HepG2 (cell line): ENCODE measurements around the gene F12. TPM values are rescaled to one million over a fixed set of nuclear protein-coding genes. Genes with fewer than 3 reads are reported as not detected.
A peak's percentile ranks its signal among the peaks of the same experiment; 100 is the strongest.

Experiments used
- AFF4 ChIP-seq: sonication (generic); formaldehyde crosslinking; IDR thresholded peaks from 2 replicates; pipeline ENCODE4 v1.4.0; 2020; ENCODE audit warnings: missing genetic modification reagents
- ARNT2 ChIP-seq: sonication (generic); formaldehyde crosslinking; IDR thresholded peaks from 2 replicates; pipeline ENCODE4 v1.8.0; 2022; ENCODE audit warnings: mild to moderate bottlenecking, low read depth, missing genetic modification reagents, moderate library complexity
- CENPBD1 ChIP-seq: sonication (generic); formaldehyde crosslinking; IDR thresholded peaks from 2 replicates; pipeline ENCODE4 v1.8.0; 2022; ENCODE audit warnings: missing genetic modification reagents, low read depth, mild to moderate bottlenecking, borderline replicate concordance
- CENPX ChIP-seq: sonication (generic); formaldehyde crosslinking; IDR thresholded peaks from 2 replicates; pipeline ENCODE4 v1.9.0; 2021; ENCODE audit warnings: mild to moderate bottlenecking, missing genetic modification reagents, moderate library complexity
- DR1 ChIP-seq: sonication (generic); formaldehyde crosslinking; IDR thresholded peaks from 2 replicates; pipeline ENCODE4 v1.8.0; 2021; ENCODE audit warnings: mild to moderate bottlenecking, missing genetic modification reagents, inconsistent platforms
- ERF ChIP-seq: IDR thresholded peaks from 2 replicates; pipeline ENCODE4 v1.6.1; 2018; ENCODE audit warnings: missing biosample characterization, missing genetic modification reagents
- EZH2 ChIP-seq: conservative IDR thresholded peaks from 2 replicates; pipeline ENCODE4 v1.6.1; 2012; ENCODE audit warnings: mild to moderate bottlenecking, low read depth, low read length, moderate library complexity
- FOXK2 ChIP-seq: fragments of 450-650 bp; IDR thresholded peaks from 2 replicates; pipeline ENCODE4 v1.6.1; 2016
- FOXO1 ChIP-seq: sonication (generic); formaldehyde crosslinking; IDR thresholded peaks from 2 replicates; pipeline ENCODE4 v1.4.0; 2020; ENCODE audit warnings: missing genetic modification reagents
- GATAD2A ChIP-seq: IDR thresholded peaks from 2 replicates; pipeline ENCODE4 v1.6.1; 2016
- KLF11 ChIP-seq: IDR thresholded peaks from 2 replicates; pipeline ENCODE4 v1.6.1; 2016; ENCODE audit warnings: missing compliant biosample characterization
- KLF9 ChIP-seq: IDR thresholded peaks from 2 replicates; pipeline ENCODE4 v1.6.1; 2016; ENCODE audit warnings: low read depth
- NFE2L1 ChIP-seq: sonication (generic); formaldehyde crosslinking; IDR thresholded peaks from 2 replicates; pipeline ENCODE4 v1.4.0; 2020; ENCODE audit warnings: missing genetic modification reagents, mild to moderate bottlenecking, borderline replicate concordance
- RORA ChIP-seq: sonication (generic); formaldehyde crosslinking; IDR thresholded peaks from 2 replicates; pipeline ENCODE4 v1.5.0; 2020; ENCODE audit warnings: mild to moderate bottlenecking, missing genetic modification reagents, moderate library complexity
- SMC3 ChIP-seq: IDR thresholded peaks from 2 replicates; pipeline ENCODE4 v1.6.1; 2011; ENCODE audit warnings: low read length, improper control_type of control experiment
- SP140L ChIP-seq: sonication (generic); formaldehyde crosslinking; IDR thresholded peaks from 2 replicates; pipeline ENCODE4 v1.4.0; 2020; ENCODE audit warnings: missing genetic modification reagents, borderline replicate concordance
- SRSF4 ChIP-seq: fragments of 200-400 bp; formaldehyde crosslinking; IDR thresholded peaks from one replicate; pipeline ENCODE4 v1.6.1; 2018; ENCODE audit warnings: mild to moderate bottlenecking, low read depth, low read length, moderate library complexity; ENCODE audit not compliant: poor library complexity, severe bottlenecking
- TFDP2 ChIP-seq: sonication (generic); formaldehyde crosslinking; IDR thresholded peaks from 2 replicates; pipeline ENCODE4 v1.4.0; 2020; ENCODE audit warnings: missing genetic modification reagents
- THAP11 ChIP-seq: IDR thresholded peaks from 2 replicates; pipeline ENCODE4 v1.6.1; 2016; ENCODE audit warnings: missing biosample characterization, missing genetic modification reagents
- ZNF17 ChIP-seq: sonication (generic); formaldehyde crosslinking; IDR thresholded peaks from 2 replicates; pipeline ENCODE4 v1.5.0; 2020; ENCODE audit warnings: mild to moderate bottlenecking, missing genetic modification reagents
- ZNF205 ChIP-seq: IDR thresholded peaks from 2 replicates; pipeline ENCODE4 v1.6.1; 2018; ENCODE audit warnings: missing biosample characterization, missing genetic modification reagents
- ZNF572 ChIP-seq: sonication (generic); formaldehyde crosslinking; IDR thresholded peaks from 2 replicates; pipeline ENCODE4 v1.5.1; 2020; ENCODE audit warnings: mild to moderate bottlenecking, missing genetic modification reagents
- ZNF639 ChIP-seq: conservative IDR thresholded peaks from 2 replicates; pipeline ENCODE4 v1.6.1; 2018; ENCODE audit warnings: missing genetic modification reagents
- ZNF768 ChIP-seq: sonication (generic); formaldehyde crosslinking; IDR thresholded peaks from 2 replicates; pipeline ENCODE4 v1.4.0; 2020; ENCODE audit warnings: missing genetic modification reagents
- ZNF782 ChIP-seq: sonication (generic); formaldehyde crosslinking; IDR thresholded peaks from 2 replicates; pipeline ENCODE4 v1.4.0; 2020; ENCODE audit warnings: missing genetic modification reagents, mild to moderate bottlenecking, borderline replicate concordance
- ZNF83 ChIP-seq: sonication (generic); formaldehyde crosslinking; IDR thresholded peaks from 2 replicates; pipeline ENCODE4 v1.4.0; 2020; ENCODE audit warnings: missing genetic modification reagents, mild to moderate bottlenecking, borderline replicate concordance
- ZNF878 ChIP-seq: sonication (generic); formaldehyde crosslinking; IDR thresholded peaks from 2 replicates; pipeline ENCODE4 v1.8.1; 2023; ENCODE audit warnings: mild to moderate bottlenecking, missing genetic modification reagents, moderate library complexity
- polyA plus RNA-seq, 8 experiments: library from polyadenylated mRNA; depleted of rRNA in 3 of 8; stranded (reverse) in 7 of 8; unstranded in 1 of 8; fragments of >200 nt; fragmentation: Illumina TruSeq in 4 of 8; extraction: Trizol in 4 of 8; gene quantifications; 2 replicates each; pipeline versions ENCODE4 v1.2.1 to v1.2.3, GENCODE V29; 2011 to 2016; ENCODE audit warnings: low read depth in 4 of 8, missing spikeins in 1 of 8, mixed read lengths in 1 of 8; ENCODE audit not compliant: insufficient read depth in 1 of 8
- total RNA-seq, 5 experiments: library from RNA; depleted of rRNA; stranded (reverse); fragments of >200 nt; fragmentation: Illumina TruSeq; extraction: Trizol; gene quantifications; 2 replicates each; pipeline ENCODE4 v1.2.3, GENCODE V29; 2016; ENCODE audit warnings: low read depth in 1 of 5

F12 gene
- total and polyA plus RNA-seq, 2 of the 13 experiments (the other 11 are each of a cell fraction or from before 2014, with no cell fraction given) = 2.5 to 3.0 TPM

- no peak for TF ChIP-seq SRSF4
- no peak for TF ChIP-seq ZNF572
- no peak; the same call in 1 of the 2 replicates for TF ChIP-seq ZNF639 (CRISPR knock-in tag)
- TF ChIP-seq ZNF768 (CRISPR knock-in tag) = no peak; the same call in 1 of the 2 replicates
- TF ChIP-seq ZNF205 (CRISPR knock-in tag) = no peak; the same call in 1 of the 2 replicates
- no peak for TF ChIP-seq CENPX
- TF ChIP-seq ZNF83 = no peak
- TF ChIP-seq SMC3 = no peak
- no peak for TF ChIP-seq NFE2L1 (CRISPR knock-in tag)
- TF ChIP-seq FOXO1 (CRISPR knock-in tag) = no peak; the same call in 1 of the 2 replicates
- no peak for TF ChIP-seq KLF9 (CRISPR knock-in tag)
- TF ChIP-seq ZNF782 = no peak
- no peak for TF ChIP-seq FOXK2
- no peak for TF ChIP-seq DR1 (CRISPR knock-in tag)
- peak; percentile 95 for TF ChIP-seq ARNT2
- TF ChIP-seq TFDP2 (CRISPR knock-in tag) = peak; percentile 89
- no peak for TF ChIP-seq EZH2
- peak; percentile 83 for TF ChIP-seq THAP11 (CRISPR knock-in tag)
- TF ChIP-seq ERF (CRISPR knock-in tag) = peak; percentile 70; the same call in 1 of the 2 replicates
- TF ChIP-seq KLF11 (CRISPR knock-in tag) = no peak
- TF ChIP-seq SP140L = no peak
- no peak for TF ChIP-seq CENPBD1 (CRISPR knock-in tag)
- TF ChIP-seq ZNF878 (CRISPR knock-in tag) = peak; percentile 73; the same call in 1 of the 2 replicates
- no peak for TF ChIP-seq AFF4 (CRISPR knock-in tag)
- peak; percentile 39; the same call in 1 of the 2 replicates for TF ChIP-seq GATAD2A (CRISPR knock-in tag)
- TF ChIP-seq ZNF17 (CRISPR knock-in tag) = no peak
- TF ChIP-seq RORA (CRISPR knock-in tag) = no peak
These were observed 45.8 kb upstream of the F12 start (continued) for GRCh38 chr5:177455036-177455660.
